Liver (tissue), 9 donors: ENCODE results near the gene LARGE1. TPM values are rescaled to one million over a fixed set of nuclear protein-coding genes. Genes with fewer than 3 reads are reported as not detected.

Experiments
- DNase-seq: peaks from one replicate; pipeline ENCODE4 v3.0.0-alpha.2; 2017; ENCODE audit warnings: low spot score
- H3K27ac ChIP-seq, 2 donors: one replicate each; pipeline ENCODE4 v1.7.0; 2013; ENCODE audit warnings: inconsistent platforms in 2 of 2, low read length in 2 of 2, control low read depth in 1 of 2, low read depth in 1 of 2, mild to moderate bottlenecking in 1 of 2
- H3K27me3 ChIP-seq, 4 donors: one replicate each; pipeline versions ENCODE4 v1.6.1 to v1.7.0; 2013; ENCODE audit warnings: low read length in 3 of 4, inconsistent platforms in 1 of 4, mild to moderate bottlenecking in 1 of 4, moderate library complexity in 1 of 4; ENCODE audit not compliant: control insufficient read depth in 4 of 4, insufficient read depth in 4 of 4
- H3K36me3 ChIP-seq, 4 donors: one replicate each; pipeline versions ENCODE4 v1.6.1 to v1.7.0; 2013; ENCODE audit warnings: low read length in 3 of 4, mild to moderate bottlenecking in 3 of 4, low read depth in 1 of 4, moderate library complexity in 1 of 4; ENCODE audit not compliant: control insufficient read depth in 4 of 4, insufficient read depth in 3 of 4
- H3K4me1 ChIP-seq, 4 donors: one replicate each; pipeline versions ENCODE4 v1.6.1 to v1.7.0; 2013; ENCODE audit warnings: low read length in 3 of 4, mild to moderate bottlenecking in 3 of 4, moderate library complexity in 1 of 4; ENCODE audit not compliant: control insufficient read depth in 4 of 4, insufficient read depth in 4 of 4
- H3K4me3 ChIP-seq, 3 donors: one replicate each; pipeline versions ENCODE4 v1.6.1 to v1.7.0; 2013; ENCODE audit warnings: low read length in 3 of 3, control low read depth in 1 of 3, low read depth in 1 of 3, mild to moderate bottlenecking in 1 of 3
- H3K9ac ChIP-seq, 2 donors: one replicate each; pipeline ENCODE4 v1.7.0; 2013; ENCODE audit warnings: low read length in 2 of 2, mild to moderate bottlenecking in 2 of 2, moderate library complexity in 2 of 2, control low read depth in 1 of 2, low read depth in 1 of 2
- H3K9me3 ChIP-seq, 4 donors: one replicate each; pipeline versions ENCODE4 v1.6.1 to v1.7.0; 2013; ENCODE audit warnings: low read length in 3 of 4; ENCODE audit not compliant: control insufficient read depth in 4 of 4
- ATF3 ChIP-seq: IDR thresholded peaks from 2 replicates; pipeline ENCODE4 v1.6.1; 2016; ENCODE audit warnings: antibody characterized with exemption
- CTCF ChIP-seq: fragments of 150-350 bp; IDR thresholded peaks from 2 replicates; pipeline ENCODE4 v1.5.1; 2017; ENCODE audit warnings: improper control_type of control experiment, low read depth, low read length; ENCODE audit not compliant: missing input control
- FOXA1 ChIP-seq: IDR thresholded peaks from 2 replicates; pipeline ENCODE4 v1.6.1; 2016; ENCODE audit warnings: antibody characterized with exemption
- FOXA2 ChIP-seq: IDR thresholded peaks from 2 replicates; pipeline ENCODE4 v1.6.1; 2016; ENCODE audit warnings: antibody characterized with exemption
- GABPA ChIP-seq, 2 donors: IDR thresholded peaks in 1 of 2; conservative IDR thresholded peaks in 1 of 2; 2 replicates each; pipeline ENCODE4 v1.6.1; 2016; ENCODE audit warnings: antibody characterized with exemption in 2 of 2, mild to moderate bottlenecking in 1 of 2, moderate library complexity in 1 of 2
- HNF4A ChIP-seq, 2 donors: conservative IDR thresholded peaks; 2 replicates each; pipeline ENCODE4 v1.6.1; 2016; ENCODE audit warnings: antibody characterized with exemption in 2 of 2, mild to moderate bottlenecking in 2 of 2
- HNF4G ChIP-seq: IDR thresholded peaks from 2 replicates; pipeline ENCODE4 v1.6.1; 2016; ENCODE audit warnings: antibody characterized with exemption
- JUND ChIP-seq, 2 donors: IDR thresholded peaks; 2 replicates each; pipeline ENCODE4 v1.6.1; 2016; ENCODE audit warnings: antibody characterized with exemption in 2 of 2
- MAX ChIP-seq: IDR thresholded peaks from 2 replicates; pipeline ENCODE4 v1.6.1; 2016; ENCODE audit warnings: antibody characterized with exemption
- NR2F2 ChIP-seq: IDR thresholded peaks from 2 replicates; pipeline ENCODE4 v1.6.1; 2016; ENCODE audit warnings: antibody characterized with exemption
- RAD21 ChIP-seq, 2 donors: IDR thresholded peaks; 2 replicates each; pipeline ENCODE4 v1.6.1; 2016; ENCODE audit warnings: antibody characterized with exemption in 2 of 2, mild to moderate bottlenecking in 2 of 2
- RXRA ChIP-seq, 2 donors: IDR thresholded peaks; 2 replicates each; pipeline ENCODE4 v1.6.1; 2017 to 2018; ENCODE audit warnings: antibody characterized with exemption in 2 of 2, mild to moderate bottlenecking in 1 of 2
- SP1 ChIP-seq: IDR thresholded peaks from 2 replicates; pipeline ENCODE4 v1.6.1; 2018; ENCODE audit warnings: antibody characterized with exemption, mild to moderate bottlenecking
- TAF1 ChIP-seq: conservative IDR thresholded peaks from 2 replicates; pipeline ENCODE4 v1.6.1; 2016; ENCODE audit warnings: antibody characterized with exemption, mild to moderate bottlenecking
- YY1 ChIP-seq: IDR thresholded peaks from 2 replicates; pipeline ENCODE4 v1.6.1; 2016; ENCODE audit warnings: antibody characterized with exemption, mild to moderate bottlenecking
- ZBTB33 ChIP-seq: IDR thresholded peaks from 2 replicates; pipeline ENCODE4 v1.6.1; 2016; ENCODE audit warnings: antibody characterized with exemption
- WGBS: extraction: QIAGEN DNeasy Blood & Tissue Kit; methylation state at CpG from one replicate; pipeline ENCODE4 v1.1.7; 2013; 5-methylcytosine and 5-hydroxymethylcytosine counted together
- polyA plus RNA-seq, 2 donors: library from polyadenylated mRNA; stranded (reverse) in 1 of 2; unstranded in 1 of 2; fragments of 200-250 nt in 1 of 2; fragments of >200 nt in 1 of 2; fragmentation: Nextera tagmentation in 1 of 2; extraction: Ambion mirVana in 1 of 2; gene quantifications; one replicate each; pipeline versions ENCODE4 v1.2.1 to v1.2.3, GENCODE V29; 2013 to 2015
- total RNA-seq, 2 donors: library from RNA; depleted of rRNA; stranded (reverse); fragments of >200 nt; gene quantifications; one replicate each; pipeline ENCODE4 v1.2.3, GENCODE V29; 2014
- donor health status: healthy.
- donor health status: healthy.
- donor health status: healthy.
- donor health status: healthy.
- donor health status: healthy.

Gene LARGE1
- total and polyA plus RNA-seq, 4 donors = 2.3 to 14.1 (median 5.7) TPM

GRCh38 chr22:33529424-33530113, 390.7 kb downstream of the LARGE1 start:
- Histone ChIP-seq H3K9ac (no peak overlapping the region), H3K36me3 (no peaks in the 10 kb centered on the region), H3K27me3 (no peaks in the 10 kb centered on the region), H3K27ac (no peak overlapping the region), H3K4me3 (no peak overlapping the region), H3K9me3 (no peaks in the 10 kb centered on the region), H3K4me1 (no peaks in the 10 kb centered on the region)
- DNase-seq = no peak
- TF ChIP-seq GABPA (IDR thresholded peaks at IDR 0.05 in 1 of 2, conservative IDR thresholded peaks at IDR 0.05 in 1 of 2) (no peak), NR2F2 (no peak), RXRA (IDR thresholded peaks at IDR 0.05) (peak; percentile 26 to 45)
- WGBS = 66% methylated on average over 9 of the region's 9 CpGs

GRCh38 chr22:33528183-33528582, 392.1 kb downstream of the LARGE1 start:
- H3K27me3 ChIP-seq = no peaks in the 10 kb centered on the region
- WGBS = 81% methylated on average over 3 of the region's 3 CpGs
- H3K9ac ChIP-seq = no peak overlapping the region
- TF ChIP-seq ATF3 (no peak), JUND (IDR thresholded peaks at IDR 0.05) (no peak), TAF1 (no peak), ZBTB33 (no peak), RAD21 (IDR thresholded peaks at IDR 0.05) (no peak), HNF4A (conservative IDR thresholded peaks at IDR 0.05) (no peak), HNF4G (no peak), SP1 (no peak), YY1 (no peak), CTCF (no peak), RXRA (IDR thresholded peaks at IDR 0.05) (no peak), MAX (no peak), FOXA2 (no peak), FOXA1 (no peak)
- DNase-seq = no peak
- H3K9me3 ChIP-seq = no peaks in the 10 kb centered on the region
- H3K36me3 ChIP-seq = no peaks in the 10 kb centered on the region
- no peak overlapping the region for H3K27ac ChIP-seq
- no peaks in the 10 kb centered on the region for H3K4me1 ChIP-seq
- no peak overlapping the region for H3K4me3 ChIP-seq
